GM13976 (cell line): ENCODE data around the gene CHRNB4.
"Not testable (repeated sequence)": the region's sequence is repeated elsewhere in the genome, so short reads cannot be mapped to it uniquely, and the experiment has no call there.

ENCODE experiments used
- DNase-seq: peaks from one replicate; pipeline ENCODE4 v3.0.0; 2012; ENCODE audit warnings: low spot score
- CTCF ChIP-seq: IDR thresholded peaks from 2 replicates; pipeline ENCODE4 v1.5.1; 2012; ENCODE audit warnings: borderline replicate concordance, mild to moderate bottlenecking; ENCODE audit not compliant: insufficient read depth; ENCODE audit errors: extremely low read depth, missing control alignments, control extremely low read depth
- in situ Hi-C: fragments of 300-500 bp; cut with MboI; formaldehyde crosslinking; loops from one replicate; pipeline ENCODE4 v1.12.0; 2022; ENCODE audit warnings: low sequenced_read_pairs, mixed read lengths, inconsistent platforms; ENCODE audit not compliant: unreplicated experiment

CHRNB4 gene

DNA sequence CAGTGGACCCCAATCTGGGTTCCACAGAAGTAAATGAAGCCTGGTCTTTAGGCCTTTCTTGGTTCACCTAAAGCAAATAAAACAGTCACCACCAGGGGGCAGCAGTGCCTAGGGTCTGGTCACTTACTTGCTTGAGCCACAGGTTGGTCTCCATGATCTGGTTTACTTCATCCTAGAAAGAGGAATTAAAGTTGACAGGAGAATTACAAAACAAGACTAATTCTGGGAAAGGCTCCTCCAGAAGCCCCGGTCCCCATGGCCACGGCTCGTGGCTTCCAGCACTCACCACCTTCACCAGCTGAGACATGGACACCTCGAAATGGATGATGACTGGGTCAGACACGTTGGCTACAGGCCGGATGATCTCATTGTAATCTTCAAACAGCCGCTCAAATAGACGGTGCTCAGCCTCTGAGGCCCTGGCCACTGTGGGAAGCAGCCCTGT, 22.5 kb downstream of the CHRNB4 start:
- TF ChIP-seq CTCF: peak; percentile 60
- in situ Hi-C loops: no loop called here
- DNase-seq: peak; percentile 88

- in situ Hi-C loops: no loop called here
- peak; percentile 5 for TF ChIP-seq CTCF
- no peak for DNase-seq
These were observed 22.9 kb downstream of the CHRNB4 start for GRCh38 chr15:78618064-78618463.

GRCh38 chr15:78617516-78617915, 23.5 kb downstream of the CHRNB4 start:
- no peak for DNase-seq
- TF ChIP-seq CTCF: no peak
- in situ Hi-C loops: no loop called here

GRCh38 chr15:78617076-78617475, 23.9 kb downstream of the CHRNB4 start:
- in situ Hi-C loops: no loop called here
- no peak for TF ChIP-seq CTCF
- no peak for DNase-seq

DNA sequence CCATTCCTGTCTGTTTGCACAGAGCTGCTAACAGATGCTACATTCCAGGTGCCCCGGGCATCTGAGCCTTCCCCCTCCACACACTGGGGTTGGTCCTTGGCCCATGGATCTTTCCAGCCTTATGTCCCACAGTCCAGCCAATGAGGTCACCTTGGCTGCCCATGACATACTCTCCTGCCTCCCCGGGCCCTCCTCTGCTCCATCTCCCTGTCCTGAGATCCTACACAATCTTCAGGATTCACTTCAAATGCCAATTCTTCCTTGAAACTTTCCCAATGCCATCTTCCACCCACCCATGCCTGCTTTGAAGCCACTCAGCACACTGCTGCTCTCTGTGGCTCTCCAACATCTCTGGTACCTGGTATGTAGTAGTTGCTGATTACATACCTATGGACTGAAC, 24.5 kb downstream of the CHRNB4 start:
- in situ Hi-C loops: no loop called here
- no peak for DNase-seq
- TF ChIP-seq CTCF: no peak

GRCh38 chr15:78615151-78615589, 25.8 kb downstream of the CHRNB4 start:
- TF ChIP-seq CTCF: no peak
- no peak for DNase-seq
- in situ Hi-C loops: no loop called here

- no peak for DNase-seq
- in situ Hi-C loops: no loop called here
- no peak for TF ChIP-seq CTCF
These were observed 27.0 kb downstream of the CHRNB4 start for GRCh38 chr15:78614021-78614420.

DNA sequence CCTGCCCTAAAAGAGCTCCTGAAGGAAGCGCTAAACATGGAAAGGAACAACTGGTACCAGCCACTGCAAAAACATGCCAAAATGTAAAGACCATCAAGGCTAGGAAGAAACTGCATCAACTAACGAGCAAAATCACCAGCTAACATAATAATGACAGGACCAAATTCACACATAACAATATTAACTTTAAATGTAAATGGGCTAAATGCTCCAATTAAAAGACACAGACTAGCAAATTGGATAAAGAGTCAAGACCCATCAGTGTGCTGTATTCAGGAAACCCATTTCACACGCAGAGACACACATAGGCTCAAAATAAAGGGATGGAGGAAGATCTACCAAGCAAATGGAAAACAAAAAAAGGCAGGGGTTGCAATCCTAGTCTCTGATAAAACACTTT, 31.5 kb downstream of the CHRNB4 start:
- DNase-seq, in situ Hi-C loops: not testable (repeated sequence)
